ENCODE results near the gene TMEM232.
"Not testable (repeated sequence)": the region's sequence is repeated elsewhere in the genome, so short reads cannot be mapped to it uniquely, and the experiment has no call there.

TMEM232 gene

GRCh38 chr5:110726249-110727024 lies at the start of gene TMEM232:
TSS of gene TMEM232 (minus strand) at chr5:110726671. CDS start at chr5:110667352, 59,319 bp downstream.
- peak; percentile 51 for DNase-seq (ENCODE audit: low read depth)

GRCh38 chr5:110770286-110770685 lies 43.8 kb upstream of the TMEM232 start:
- DNase-seq (ENCODE audit: low read depth) = no peak

DNA sequence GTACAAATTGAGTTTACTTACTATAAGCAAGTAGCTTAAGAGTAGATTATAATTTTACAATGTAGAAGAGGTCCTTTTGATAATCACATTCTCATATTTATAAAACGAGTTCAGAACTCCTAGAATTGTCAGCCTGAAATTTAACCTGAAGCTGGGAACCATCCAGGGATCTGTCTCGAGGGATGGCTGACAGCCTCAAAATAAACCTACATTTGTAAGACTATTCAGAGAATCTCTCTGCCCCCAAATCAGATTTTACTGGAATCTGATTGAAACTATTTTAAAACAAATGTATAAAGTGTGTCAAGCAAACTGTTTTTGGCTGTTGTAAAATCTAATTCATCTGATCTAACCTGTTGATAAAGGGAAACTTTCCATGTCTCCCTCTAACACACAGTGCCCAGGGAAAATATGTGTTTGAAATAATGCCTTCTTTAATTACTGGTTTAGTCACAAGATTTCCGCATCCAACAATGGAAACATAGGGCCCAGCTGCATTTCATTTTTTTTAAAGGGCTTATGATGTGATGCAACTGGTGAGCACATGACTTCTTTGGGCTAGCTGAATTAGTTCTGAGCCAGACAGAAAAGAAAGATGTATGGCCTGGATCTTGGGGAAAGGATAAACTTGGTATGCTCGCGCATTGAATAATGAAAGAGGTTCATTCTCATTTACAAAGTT lies 42.7 kb upstream of the TMEM232 start:
- DNase-seq (ENCODE audit: low read depth) = no peak

- DNase-seq (ENCODE audit: low read depth) = no peak
These were observed 41.8 kb upstream of the TMEM232 start for GRCh38 chr5:110768138-110768860.

- DNase-seq (ENCODE audit: low read depth) = no peak
These were observed 33.7 kb upstream of the TMEM232 start for GRCh38 chr5:110760158-110760557.

- no peak for DNase-seq (ENCODE audit: low read depth)
These were observed 30.8 kb upstream of the TMEM232 start for GRCh38 chr5:110757118-110757729.

DNA sequence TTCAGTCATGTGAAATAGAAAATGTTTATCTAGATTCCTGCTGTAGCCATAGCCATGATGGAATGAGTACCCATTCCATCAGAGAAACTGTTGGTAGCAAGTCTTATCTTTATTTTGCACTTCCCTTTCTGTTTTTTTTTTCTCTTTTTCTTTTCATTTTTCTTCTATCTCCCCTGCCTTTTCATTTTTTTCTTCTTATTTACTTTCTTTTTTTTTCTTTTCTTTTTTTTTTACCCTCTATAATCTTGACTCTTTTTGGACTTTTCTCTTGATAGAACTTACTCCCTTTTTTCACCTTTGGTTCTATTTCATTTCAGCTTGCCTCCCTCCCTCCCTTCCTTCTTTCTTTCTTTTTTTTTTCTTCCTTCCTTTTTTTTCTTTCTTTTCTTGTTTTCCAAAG lies 27.7 kb upstream of the TMEM232 start:
- no peak for DNase-seq (ENCODE audit: low read depth)

- DNase-seq (ENCODE audit: low read depth) = no peak
These were observed 27.1 kb upstream of the TMEM232 start for GRCh38 chr5:110753600-110753999.

DNA sequence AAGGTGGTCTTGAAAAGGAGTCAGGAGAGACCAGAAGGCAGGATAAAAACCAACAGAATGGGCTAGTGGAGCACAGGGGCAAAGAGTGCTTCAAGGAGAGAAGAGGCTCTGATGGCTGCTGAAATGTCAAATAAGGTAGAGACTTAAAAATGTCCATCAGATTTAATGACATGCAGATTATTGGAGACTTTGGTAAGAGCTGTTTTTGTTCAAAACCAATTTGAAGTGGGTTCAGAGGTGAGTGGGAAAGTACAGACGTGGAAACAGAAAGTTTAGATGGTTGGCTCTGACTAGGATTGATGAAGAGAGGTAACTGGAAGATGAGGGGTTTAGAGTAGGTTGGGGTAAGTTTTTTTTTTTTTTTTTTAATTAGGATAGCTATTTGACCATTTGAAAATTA lies 26.5 kb upstream of the TMEM232 start:
- no peak for DNase-seq (ENCODE audit: low read depth)

DNA sequence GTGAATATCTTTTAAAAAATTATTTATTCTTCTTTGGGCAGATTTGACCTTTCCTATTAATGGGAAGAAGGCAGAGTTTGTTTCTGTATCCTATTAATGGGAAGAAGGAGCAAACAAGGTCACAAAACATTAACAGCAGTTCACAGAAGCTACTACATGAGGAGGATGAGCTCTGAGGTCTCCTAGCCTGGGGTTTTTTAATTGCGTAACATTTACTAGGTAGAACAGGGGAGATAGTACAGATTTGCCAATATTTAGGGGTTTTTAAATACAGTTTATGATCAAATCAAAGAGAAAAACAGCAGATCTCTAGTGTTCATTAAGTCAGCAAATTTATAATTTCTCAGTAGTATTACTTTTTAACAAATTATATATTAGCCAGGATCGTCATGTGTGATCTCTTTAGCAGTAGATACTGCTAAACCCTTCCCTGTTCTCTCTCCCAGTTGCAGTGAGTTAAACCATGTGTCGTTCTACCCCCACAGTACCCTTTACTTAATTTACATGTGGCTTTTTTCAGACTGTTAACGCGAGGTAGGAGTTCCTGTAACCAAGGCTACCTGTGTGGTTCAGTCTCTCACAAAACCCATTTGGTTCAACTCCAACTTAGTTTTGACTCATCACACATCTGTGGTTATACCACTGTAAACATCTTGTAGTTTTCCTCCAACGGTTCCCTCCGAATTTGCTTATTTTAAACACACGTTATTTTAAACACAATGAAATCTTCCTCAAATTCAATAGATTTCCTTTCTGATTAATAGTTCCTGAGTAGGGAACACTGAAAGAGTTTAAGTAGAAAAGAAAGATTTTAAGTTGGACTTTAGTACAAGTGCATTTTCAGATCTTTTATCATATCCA lies 25.7 kb upstream of the TMEM232 start:
- DNase-seq (ENCODE audit: low read depth) = no peak

DNA sequence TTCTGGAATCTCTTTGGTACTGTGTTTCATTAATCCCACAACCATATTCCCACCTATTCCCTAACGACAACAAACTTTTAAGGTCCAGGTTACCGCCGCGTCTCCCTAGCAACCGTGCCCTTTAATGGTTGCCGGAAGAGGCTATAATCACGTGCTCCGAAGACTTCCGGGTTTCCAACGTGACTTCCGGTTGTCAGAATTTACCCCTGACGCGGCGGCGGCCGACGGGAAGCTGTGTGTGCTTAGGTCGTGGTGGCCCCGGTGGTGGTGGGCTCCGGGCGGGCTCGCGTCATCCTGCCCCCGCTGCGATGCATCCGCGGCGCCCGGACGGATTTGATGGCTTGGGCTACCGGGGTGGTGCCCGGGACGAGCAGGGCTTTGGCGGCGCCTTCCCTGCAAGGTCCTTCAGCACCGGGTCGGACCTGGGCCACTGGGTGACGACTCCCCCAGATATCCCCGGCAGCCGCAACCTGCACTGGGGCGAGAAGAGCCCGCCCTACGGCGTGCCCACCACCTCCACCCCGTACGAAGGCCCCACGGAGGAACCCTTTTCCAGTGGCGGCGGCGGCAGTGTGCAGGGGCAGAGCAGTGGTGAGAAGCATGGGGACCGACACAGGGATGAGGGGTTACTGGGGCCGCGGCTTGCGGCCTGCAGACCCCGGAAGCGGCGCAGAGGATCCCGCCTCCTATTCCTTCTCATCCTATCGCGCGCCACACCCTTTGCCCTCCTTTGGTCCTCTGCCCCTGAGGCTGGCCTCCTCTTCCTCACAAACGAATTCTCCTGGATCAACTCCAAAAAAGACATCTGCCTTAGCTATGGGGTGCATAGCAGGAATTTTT lies 12.6 kb upstream of the TMEM232 start, which contains the start of gene SLC25A46:
SLC25A46 (plus strand) TSS at position 196 of the 840 bp plus-strand sequence; CDS start at position 309, 113 bp downstream.
- peak; percentile 76 for DNase-seq (ENCODE audit: low read depth)

- no peak for DNase-seq (ENCODE audit: low read depth)
These were observed 12.0 kb upstream of the TMEM232 start for GRCh38 chr5:110738503-110738811.

- DNase-seq (ENCODE audit: low read depth) = no peak
These were observed 10.3 kb upstream of the TMEM232 start for GRCh38 chr5:110736753-110737152.

DNA sequence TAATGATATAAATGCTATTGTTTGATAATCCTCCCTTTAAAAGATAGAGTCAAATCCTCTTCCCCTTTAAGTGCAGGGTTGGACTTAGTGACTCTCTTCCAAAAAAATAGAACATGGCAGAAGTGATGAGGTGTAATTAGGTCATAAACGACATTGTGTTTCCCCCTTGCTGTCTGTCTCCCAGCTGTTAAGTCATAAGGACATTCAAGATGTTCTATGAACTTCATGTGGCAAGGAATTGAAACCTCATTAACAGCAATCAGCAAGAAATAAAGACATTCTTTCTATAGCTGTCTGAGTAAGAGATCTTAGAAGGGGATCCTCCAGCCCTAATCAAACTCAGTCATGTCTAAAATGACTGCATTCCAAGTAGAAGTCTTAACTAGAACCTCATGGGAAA lies 9.1 kb upstream of the TMEM232 start:
- DNase-seq (ENCODE audit: low read depth) = no peak

DNA sequence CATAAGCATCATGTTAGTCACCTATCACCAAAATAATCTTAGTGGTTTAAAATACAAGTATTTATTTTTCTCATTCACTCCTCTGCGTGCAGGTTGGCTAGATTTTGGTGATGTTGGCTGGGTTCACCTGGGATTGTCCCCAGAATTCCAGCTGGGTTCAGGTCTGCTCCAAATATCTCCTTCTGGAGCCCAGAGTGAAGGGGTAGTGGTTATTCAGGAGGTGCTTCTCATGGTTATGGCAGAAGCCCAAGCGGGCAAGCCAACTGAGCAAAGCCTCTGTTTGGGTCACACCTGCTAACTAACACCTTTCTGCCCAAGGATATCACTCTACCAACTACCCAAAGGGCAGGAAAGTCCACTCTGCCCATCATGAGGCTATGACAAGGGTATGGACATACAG lies 7.6 kb upstream of the TMEM232 start:
- DNase-seq (ENCODE audit: low read depth) = no peak

DNA sequence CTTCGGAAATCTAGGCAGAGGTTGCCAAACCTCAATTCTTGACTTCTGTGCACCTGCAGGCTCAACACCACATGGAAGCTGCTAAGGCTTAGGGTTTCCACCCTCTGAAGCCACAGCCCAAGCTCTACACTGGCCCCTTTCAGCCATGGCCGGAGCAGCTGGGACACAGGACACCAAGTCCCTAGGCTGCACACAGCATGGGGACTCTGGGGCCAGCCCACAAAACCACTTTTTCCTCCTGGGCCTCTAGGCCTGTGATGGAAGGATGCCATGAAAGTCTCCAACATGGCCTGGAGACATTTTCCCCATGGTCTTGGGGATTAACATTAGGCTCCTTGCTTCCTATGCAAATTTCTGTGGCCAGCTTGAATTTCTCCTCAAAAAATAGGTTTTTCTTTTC lies 5.0 kb upstream of the TMEM232 start:
- not testable (repeated sequence) for DNase-seq (ENCODE audit: low read depth)

- no peak for DNase-seq (ENCODE audit: low read depth)
These were observed 499 bp upstream of the TMEM232 start for GRCh38 chr5:110727025-110727314.

GRCh38 chr5:110718311-110718710 lies 8.2 kb downstream of the TMEM232 start:
- DNase-seq (ENCODE audit: low read depth) = no peak

DNA sequence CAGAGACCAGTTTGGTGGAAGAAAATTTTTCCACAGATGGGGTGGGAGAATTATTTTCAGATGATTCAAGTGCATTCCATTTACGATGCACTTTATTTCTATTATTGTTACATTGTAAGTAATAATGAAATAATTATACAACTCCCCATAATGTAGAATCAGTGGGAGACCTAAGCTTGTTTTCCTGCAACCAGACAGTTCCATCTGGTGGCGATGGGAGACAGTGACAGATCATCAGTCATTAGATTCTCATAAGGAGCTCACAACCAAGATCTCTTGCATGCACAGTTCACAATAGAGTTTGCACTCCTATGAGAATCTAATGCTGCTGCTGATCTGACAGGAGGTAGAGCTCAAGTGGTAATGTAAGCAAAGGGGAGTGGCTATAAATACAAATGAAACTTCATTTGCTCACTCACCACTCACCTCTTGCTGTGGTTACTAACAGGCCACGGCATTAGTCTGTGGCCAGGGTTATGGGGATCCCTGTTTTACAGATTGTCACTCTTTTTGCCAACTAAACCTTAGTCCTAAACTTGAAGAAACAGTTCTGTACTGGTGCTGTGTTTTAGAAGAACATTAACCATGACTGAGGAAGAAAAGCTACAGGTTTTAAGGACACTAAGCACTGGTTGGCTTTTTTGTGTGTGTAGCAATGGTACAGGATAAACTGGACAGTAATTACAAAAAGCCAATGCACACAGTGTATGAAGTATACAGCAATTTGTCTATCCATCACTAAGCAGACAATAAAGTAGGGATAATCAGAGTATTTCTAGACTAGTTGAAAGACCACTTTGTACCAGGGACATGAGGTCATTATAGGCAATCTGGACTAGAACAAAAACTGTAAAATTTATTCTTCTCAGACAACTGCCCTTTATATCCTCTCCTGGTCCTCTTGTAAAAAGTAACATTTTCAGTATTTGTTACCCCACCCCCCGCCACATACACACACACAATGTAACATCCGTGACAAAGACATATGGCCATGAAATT lies 9.9 kb downstream of the TMEM232 start:
- no peak for DNase-seq (ENCODE audit: low read depth)

Data from stimulated activated CD8-positive, alpha-beta memory T cell treated with anti-CD3 and anti-CD28 coated beads, Interleukin-15, amount 100 ng/mL, for 1 hour (primary cell).